Astrocyte (in vitro differentiated cells and primary cell): ENCODE measurements around the gene OCIAD1.

Experiments
- CTCF ChIP-seq: IDR thresholded peaks from 2 replicates; pipeline ENCODE4 v1.5.1; 2011; ENCODE audit warnings: low read depth, mild to moderate bottlenecking, inconsistent platforms, low read length, moderate library complexity; ENCODE audit not compliant: insufficient read depth
- EZH2 ChIP-seq: IDR thresholded peaks from 2 replicates; pipeline ENCODE4 v1.6.1; 2012; ENCODE audit warnings: mild to moderate bottlenecking, low read length, inconsistent platforms; ENCODE audit not compliant: insufficient read depth

- no peak for TF ChIP-seq CTCF
- no peak for TF ChIP-seq EZH2
These were observed 73.2 kb downstream of the OCIAD1 start for GRCh38 chr4:48904101-48904500.
